Tibial artery (tissue), 4 donors: ENCODE measurements around the gene CDIPT.

Experiments
- DNase-seq, 2 donors: peaks; one replicate each; pipeline ENCODE4 v3.0.0-alpha.2; 2019
- H3K27ac ChIP-seq, 2 donors: fragments of 200-600 bp; sonication (generic) in 1 of 2; 1 replicate in 1 of 2; 2 replicates in 1 of 2; pipeline ENCODE4 v1.5.1; 2018 to 2019; ENCODE audit warnings: mild to moderate bottlenecking in 1 of 2
- H3K27me3 ChIP-seq, 2 donors: fragments of 200-600 bp; sonication (generic) in 1 of 2; one replicate each; pipeline versions ENCODE4 v1.5.1 to v1.6.0; 2016 to 2019
- H3K36me3 ChIP-seq, 3 donors: fragments of 200-600 bp; sonication (generic) in 2 of 3; one replicate each; pipeline ENCODE4 v1.5.1; 2016 to 2019; ENCODE audit warnings: mild to moderate bottlenecking in 2 of 3
- H3K4me1 ChIP-seq, 4 donors: fragments of 200-600 bp; sonication (generic) in 2 of 4; 1 replicate in 3 of 4; 2 replicates in 1 of 4; pipeline ENCODE4 v1.5.1; 2016 to 2019
- H3K4me3 ChIP-seq, 2 donors: fragments of 200-600 bp; sonication (generic) in 1 of 2; 1 replicate in 1 of 2; 2 replicates in 1 of 2; pipeline ENCODE4 v1.5.1; 2018 to 2019; ENCODE audit warnings: mild to moderate bottlenecking in 2 of 2
- H3K9me3 ChIP-seq, 3 donors: fragments of 200-600 bp; sonication (generic) in 1 of 3; one replicate each; pipeline ENCODE4 v1.5.1; 2016 to 2019
- intact Hi-C: fragments of 100-400 bp; cut with DNase I; formaldehyde crosslinking; loops from one replicate; pipeline ENCODE4 v1.15.0; 2023; ENCODE audit warnings: low total_unique reads
- TF ChIP-seq, protein P1 (sequence below), 2 experiments: fragments of 200-600 bp in 1 of 2; fragments of 450-650 bp in 1 of 2; IDR thresholded peaks; one replicate each; pipeline ENCODE4 v1.5.1; 2017 to 2019; ENCODE audit warnings: antibody characterized with exemption in 2 of 2, mild to moderate bottlenecking in 1 of 2, moderate library complexity in 1 of 2

The CDIPT gene

DNA sequence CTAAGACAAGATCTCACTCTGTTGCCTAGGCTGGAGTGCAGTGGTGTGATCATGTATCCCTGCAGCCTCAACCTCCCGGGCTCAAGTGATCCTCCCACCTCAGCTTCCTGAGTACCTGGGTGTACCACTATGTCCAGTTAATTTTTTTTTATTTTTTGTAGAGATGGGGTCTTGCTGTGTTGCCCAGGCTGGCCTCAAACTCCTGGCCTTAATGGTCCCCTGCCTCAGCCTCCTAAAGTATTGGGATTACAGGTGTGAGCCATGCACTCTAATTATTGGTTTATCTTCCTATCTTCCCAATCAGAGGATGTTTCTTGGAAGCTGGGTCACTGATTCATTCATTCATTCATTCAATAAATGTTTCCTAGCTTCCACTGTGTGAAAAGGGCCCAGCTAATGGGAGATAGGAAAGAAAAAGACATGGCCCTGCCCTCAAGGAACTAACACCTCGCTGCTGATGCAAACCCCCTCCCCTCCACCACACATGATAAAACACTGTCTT is 45.7 kb upstream of the CDIPT start:
- Histone ChIP-seq H3K27me3 (no peaks in the 10 kb centered on the region), H3K36me3 (peaks cover 0 to 25% (median 0%) of the 10 kb centered on the region in 3 donors), H3K4me3 (no peak overlapping the region), H3K4me1 (no peaks in the 10 kb centered on the region), H3K27ac (no peak overlapping the region), H3K9me3 (no peaks in the 10 kb centered on the region)
- DNase-seq = no peak
- TF ChIP-seq, protein P1, sequence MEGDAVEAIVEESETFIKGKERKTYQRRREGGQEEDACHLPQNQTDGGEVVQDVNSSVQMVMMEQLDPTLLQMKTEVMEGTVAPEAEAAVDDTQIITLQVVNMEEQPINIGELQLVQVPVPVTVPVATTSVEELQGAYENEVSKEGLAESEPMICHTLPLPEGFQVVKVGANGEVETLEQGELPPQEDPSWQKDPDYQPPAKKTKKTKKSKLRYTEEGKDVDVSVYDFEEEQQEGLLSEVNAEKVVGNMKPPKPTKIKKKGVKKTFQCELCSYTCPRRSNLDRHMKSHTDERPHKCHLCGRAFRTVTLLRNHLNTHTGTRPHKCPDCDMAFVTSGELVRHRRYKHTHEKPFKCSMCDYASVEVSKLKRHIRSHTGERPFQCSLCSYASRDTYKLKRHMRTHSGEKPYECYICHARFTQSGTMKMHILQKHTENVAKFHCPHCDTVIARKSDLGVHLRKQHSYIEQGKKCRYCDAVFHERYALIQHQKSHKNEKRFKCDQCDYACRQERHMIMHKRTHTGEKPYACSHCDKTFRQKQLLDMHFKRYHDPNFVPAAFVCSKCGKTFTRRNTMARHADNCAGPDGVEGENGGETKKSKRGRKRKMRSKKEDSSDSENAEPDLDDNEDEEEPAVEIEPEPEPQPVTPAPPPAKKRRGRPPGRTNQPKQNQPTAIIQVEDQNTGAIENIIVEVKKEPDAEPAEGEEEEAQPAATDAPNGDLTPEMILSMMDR (IDR thresholded peaks at IDR 0.05) = no peak
- intact Hi-C loops = no loop called here

DNA sequence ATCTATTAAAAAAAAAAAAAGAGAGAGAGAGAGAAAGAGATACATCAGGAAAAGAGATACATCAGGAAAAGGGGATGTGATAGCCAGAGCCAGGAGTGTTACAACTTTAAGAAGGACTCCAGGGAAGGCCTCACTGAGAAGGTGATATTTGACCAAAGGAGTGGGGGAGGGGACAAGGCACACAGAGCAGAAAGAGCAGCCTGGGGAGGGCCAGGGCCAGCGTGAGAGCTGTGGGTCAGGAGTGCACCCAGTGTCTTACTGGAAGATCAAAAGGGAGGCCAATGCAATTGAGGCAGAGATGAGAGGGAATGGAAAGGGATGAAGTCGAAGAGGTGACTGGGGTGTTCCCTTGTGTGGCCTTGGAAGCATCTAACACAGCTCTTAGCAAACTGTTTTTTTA is 44.9 kb upstream of the CDIPT start:
- TF ChIP-seq, protein P1 (IDR thresholded peaks at IDR 0.05) = no peak
- DNase-seq = no peak
- Histone ChIP-seq H3K4me3 (no peak overlapping the region), H3K36me3 (peaks cover 0 to 19% (median 0%) of the 10 kb centered on the region in 3 donors), H3K27me3 (no peaks in the 10 kb centered on the region), H3K27ac (no peak overlapping the region), H3K9me3 (no peaks in the 10 kb centered on the region), H3K4me1 (no peaks in the 10 kb centered on the region)
- intact Hi-C loops = no loop called here

DNA sequence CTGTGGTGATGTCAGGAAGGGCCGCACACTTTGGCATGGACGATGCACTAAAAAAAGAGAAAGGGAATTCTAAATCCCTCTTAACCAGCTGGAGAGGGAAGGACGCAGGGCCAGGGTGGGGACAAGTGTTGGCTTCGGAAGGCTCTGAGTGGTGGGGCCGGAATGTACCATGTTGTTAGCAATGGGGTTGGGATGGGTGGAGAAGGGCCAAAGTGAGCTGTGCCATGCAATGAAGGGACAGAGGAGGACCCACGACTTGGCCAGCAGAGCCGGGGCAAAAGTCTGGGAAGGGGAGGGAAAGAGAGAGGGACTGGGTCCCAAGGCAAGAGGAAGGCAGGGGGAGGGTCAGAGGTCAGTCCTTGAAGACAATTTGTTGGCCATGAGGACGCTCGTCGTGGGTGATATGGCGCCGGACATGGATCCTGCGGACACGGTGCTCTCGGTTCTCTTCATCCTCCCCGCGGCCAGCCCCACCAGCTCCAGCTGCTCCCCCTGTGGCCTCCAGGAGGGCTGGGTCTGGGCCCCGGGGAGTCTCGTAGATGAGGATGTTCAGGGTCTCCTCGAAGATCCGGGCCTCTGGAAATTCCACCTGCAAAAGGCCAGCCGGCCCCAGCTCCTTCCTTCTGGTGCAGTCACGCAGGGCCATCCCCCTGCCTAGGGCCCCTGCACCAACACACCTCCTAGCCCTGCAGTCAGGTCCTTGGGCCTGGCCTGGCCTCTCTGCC is 43.7 kb upstream of the CDIPT start:
- Histone ChIP-seq H3K27me3 (peaks cover 0 to 5% of the 10 kb centered on the region in 2 donors), H3K4me1 (no peaks in the 10 kb centered on the region), H3K27ac (no peak overlapping the region), H3K4me3 (no peak overlapping the region), H3K36me3 (peaks cover 0 to 18% (median 0%) of the 10 kb centered on the region in 3 donors), H3K9me3 (no peaks in the 10 kb centered on the region)
- intact Hi-C loops = no loop called here
- DNase-seq = no peak
- TF ChIP-seq, protein P1 (IDR thresholded peaks at IDR 0.05) = no peak

DNA sequence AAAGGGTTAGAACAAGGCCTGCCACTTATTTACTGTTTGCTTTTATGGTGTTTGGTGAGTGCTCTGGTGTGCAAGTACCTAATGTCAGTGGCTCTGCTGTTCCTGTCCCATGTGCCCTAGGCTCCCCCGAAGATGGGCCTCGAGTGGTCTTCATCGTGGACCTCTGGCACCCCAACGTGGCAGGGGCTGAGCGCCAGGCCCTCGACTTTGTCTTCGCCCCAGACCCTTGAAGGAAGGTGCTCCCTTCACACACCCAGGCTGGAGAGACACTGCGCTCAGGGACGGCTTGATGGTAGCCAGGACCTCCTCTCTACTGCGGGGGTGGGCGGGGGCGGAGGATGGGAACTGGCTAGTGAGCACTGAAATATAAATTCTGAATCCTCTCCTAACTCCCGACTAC is 42.6 kb upstream of the CDIPT start:
- Histone ChIP-seq H3K27me3 (peaks cover 0 to 15% of the 10 kb centered on the region in 2 donors), H3K36me3 (peaks cover 0 to 10% (median 0%) of the 10 kb centered on the region in 3 donors), H3K4me3 (no peak overlapping the region), H3K27ac (no peak overlapping the region), H3K9me3 (no peaks in the 10 kb centered on the region), H3K4me1 (peaks cover 0 to 7% (median 3%) of the 10 kb centered on the region in 4 donors)
- intact Hi-C loops = no loop called here
- DNase-seq = no peak
- TF ChIP-seq, protein P1 (IDR thresholded peaks at IDR 0.05) = no peak

DNA sequence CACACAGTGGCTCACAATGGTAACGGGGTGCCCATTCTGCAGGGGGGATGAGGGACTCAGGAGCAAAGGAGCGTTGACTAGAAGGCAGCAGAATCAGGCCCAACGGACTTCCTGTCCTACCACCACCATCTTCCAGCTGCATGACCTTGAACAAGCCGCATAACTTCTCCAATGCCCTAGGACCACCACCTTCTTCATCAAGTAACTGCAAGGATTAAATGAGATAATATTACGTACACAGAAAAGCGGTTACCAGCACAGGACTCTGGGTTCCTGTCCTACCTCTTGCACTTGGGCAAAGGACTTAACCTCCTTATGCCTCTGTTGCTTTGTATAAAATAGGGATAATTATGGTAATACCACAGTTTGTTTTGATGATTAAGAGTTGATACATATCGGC is 41.9 kb upstream of the CDIPT start:
- DNase-seq = no peak
- no peak overlapping the region for H3K27ac ChIP-seq
- H3K4me3 ChIP-seq = no peak overlapping the region
- TF ChIP-seq, protein P1 (IDR thresholded peaks at IDR 0.05) = no peak
- H3K4me1 ChIP-seq = peaks cover 0 to 14% (median 8%) of the 10 kb centered on the region in 4 donors
- peaks cover 0 to 10% (median 0%) of the 10 kb centered on the region in 3 donors for H3K36me3 ChIP-seq
- intact Hi-C loops = no loop called here
- H3K27me3 ChIP-seq = peaks cover 0 to 15% of the 10 kb centered on the region in 2 donors
- no peaks in the 10 kb centered on the region for H3K9me3 ChIP-seq
